Measurements from ENCODE around the gene HPS1.

GRCh38 chr10:98485959-98486358 lies 39.2 kb upstream of the HPS1 start:
- TF ChIP-seq CTCF (IDR thresholded peaks at IDR 0.05; ENCODE audit: poor library complexity): no peak
- TF ChIP-seq EZH2 (IDR thresholded peaks at IDR 0.05; ENCODE audit: borderline replicate concordance): no peak
- no peak for TF ChIP-seq EZH2phosphoT487 (IDR thresholded peaks at IDR 0.05; ENCODE audit: low read depth, severe bottlenecking, unreplicated experiment)

All from hepatocyte (in vitro differentiated cells).